Activated CD8-positive, alpha-beta memory T cell treated with anti-CD3 and anti-CD28 coated beads for 1 hour (primary cell): Measurements from ENCODE around the gene MAN2A1.
"Not testable (repeated sequence)": the region's sequence is repeated elsewhere in the genome, so short reads cannot be mapped to it uniquely, and the experiment has no call there.

Experiments used
- DNase-seq, 2 donors: peaks; one replicate each; pipeline ENCODE4 v3.0.0-alpha.2; 2020; ENCODE audit warnings: low read depth in 1 of 2; ENCODE audit errors: extremely low read depth in 1 of 2

Gene MAN2A1

GRCh38 chr5:109812698-109813097 is 123.0 kb downstream of the MAN2A1 start:
- no peak for DNase-seq

GRCh38 chr5:109816732-109817131 is 127.0 kb downstream of the MAN2A1 start:
- no peak for DNase-seq

DNA sequence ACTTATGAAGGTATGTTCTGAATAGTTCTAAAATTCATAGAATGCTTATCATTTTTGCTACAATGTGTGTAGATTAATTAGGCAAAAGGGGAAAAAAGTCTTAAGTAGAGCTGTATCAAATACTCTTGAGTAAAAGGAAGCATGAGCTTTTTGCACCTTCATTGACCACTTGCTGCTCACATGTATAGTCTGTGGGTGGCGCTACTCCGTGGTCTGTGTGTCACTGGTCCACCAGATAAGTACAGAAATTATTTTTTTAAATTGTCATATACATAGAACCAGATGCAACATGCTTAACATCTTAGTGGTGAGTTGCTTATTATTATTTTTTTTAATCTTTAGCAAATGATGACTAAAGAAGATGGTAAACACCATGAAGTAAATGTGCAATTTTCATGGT is 130.2 kb downstream of the MAN2A1 start:
- DNase-seq = no peak

DNA sequence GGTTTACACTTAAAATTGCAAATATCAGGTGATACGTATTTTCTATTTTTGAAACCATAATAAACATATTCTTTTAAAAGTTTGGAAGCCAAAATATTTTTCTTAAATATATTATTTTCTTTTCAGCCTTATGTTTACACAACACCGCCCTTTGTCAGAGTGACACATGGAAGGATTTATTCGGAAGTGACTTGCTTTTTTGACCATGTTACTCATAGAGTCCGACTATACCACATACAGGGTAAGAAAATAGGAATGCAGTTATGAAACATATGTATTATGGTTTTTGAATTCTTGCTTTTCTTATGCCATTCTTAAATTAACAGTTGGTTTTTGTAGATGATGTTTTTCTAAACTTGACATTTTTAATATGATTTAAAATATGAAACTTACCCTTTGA is 133.9 kb downstream of the MAN2A1 start:
- DNase-seq = no peak

DNA sequence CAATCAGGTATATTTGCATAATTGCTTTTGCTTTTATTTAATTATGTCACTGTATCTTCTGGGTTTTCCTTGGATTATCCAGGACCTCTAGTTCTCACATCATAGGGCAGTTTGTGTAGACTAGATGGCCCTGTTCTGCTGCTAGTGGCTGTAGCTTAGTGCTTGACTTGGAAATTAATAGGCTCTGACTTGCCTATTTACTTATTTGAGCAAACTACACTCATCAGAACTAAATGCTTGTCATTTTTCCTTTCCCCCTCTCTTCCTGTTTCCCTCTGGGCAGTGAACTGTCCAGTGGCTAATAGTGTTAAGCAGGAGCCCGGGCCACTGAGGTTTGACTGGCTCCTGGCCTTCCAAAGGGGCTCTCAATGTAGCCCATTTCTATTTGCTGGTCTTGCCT is 135.7 kb downstream of the MAN2A1 start:
- no peak for DNase-seq

DNA sequence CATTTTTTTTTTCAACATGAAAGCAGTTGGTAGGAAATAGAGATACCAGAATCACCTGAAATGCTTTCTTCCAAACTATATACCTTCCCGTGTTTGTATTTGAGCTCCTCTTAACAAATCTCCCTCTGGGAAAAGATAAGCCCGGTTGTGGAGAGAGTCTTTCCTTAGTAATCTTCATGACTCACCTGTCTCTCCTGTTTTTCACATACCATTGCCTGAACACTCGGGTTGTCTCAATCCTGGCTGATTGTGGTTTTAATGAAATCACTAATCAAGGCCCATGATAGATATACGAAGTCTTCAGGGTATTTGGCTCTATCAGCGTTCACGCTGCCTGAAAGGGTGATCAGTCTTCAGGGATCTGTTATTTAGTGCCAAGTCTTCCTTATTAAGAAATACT is 136.7 kb downstream of the MAN2A1 start:
- DNase-seq = no peak

- DNase-seq = no peak
Observed at GRCh38 chr5:109829331-109829730, 139.6 kb downstream of the MAN2A1 start.

GRCh38 chr5:109830955-109831502 is 141.3 kb downstream of the MAN2A1 start:
- no peak for DNase-seq

DNA sequence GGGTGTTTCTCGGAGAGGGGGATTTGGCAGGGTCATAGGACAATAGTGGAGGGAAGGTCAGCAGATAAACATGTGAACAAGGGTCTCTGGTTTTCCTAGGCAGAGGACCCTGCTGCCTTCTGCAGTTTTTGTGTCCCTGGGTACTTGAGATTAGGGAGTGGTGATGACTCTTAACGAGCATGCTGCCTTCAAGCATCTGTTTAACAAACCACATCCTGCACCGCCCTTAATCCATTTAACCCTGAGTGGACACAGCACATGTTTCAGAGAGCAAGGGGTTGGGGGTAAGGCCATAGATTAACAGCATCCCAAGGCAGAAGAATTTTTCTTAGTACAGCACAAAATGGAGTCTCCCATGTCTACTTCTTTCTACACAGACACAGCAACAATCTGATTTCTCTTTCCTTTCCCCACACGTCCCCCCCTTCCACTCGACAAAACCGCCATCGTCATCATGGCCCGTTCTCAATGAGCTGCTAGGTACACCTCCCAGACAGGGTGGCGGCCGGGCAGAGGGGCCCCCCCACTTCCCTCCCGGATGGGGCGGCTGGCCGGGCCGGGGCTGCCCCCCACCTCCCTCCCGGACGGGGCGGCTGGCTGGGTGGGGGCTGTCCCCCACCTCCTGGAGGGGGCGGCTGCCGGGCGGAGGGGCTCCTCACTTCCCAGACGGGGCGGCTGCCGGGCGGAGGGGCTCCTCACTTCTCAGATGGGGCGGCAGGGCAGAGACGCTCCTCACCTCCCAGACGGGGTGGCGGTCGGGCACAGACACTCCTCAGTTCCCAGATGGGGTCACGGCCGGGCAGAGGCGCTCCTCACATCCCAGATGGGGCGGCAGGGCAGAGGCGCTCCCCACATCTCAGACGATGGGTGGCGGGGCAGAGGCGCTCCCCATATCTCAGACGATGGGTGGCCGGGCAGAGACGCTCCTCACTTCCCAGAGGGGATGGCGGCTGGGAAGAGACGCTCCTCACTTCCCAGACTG is 142.8 kb downstream of the MAN2A1 start:
- not testable (repeated sequence) for DNase-seq

- no peak for DNase-seq
Observed at GRCh38 chr5:109833946-109834345, 144.2 kb downstream of the MAN2A1 start.

DNA sequence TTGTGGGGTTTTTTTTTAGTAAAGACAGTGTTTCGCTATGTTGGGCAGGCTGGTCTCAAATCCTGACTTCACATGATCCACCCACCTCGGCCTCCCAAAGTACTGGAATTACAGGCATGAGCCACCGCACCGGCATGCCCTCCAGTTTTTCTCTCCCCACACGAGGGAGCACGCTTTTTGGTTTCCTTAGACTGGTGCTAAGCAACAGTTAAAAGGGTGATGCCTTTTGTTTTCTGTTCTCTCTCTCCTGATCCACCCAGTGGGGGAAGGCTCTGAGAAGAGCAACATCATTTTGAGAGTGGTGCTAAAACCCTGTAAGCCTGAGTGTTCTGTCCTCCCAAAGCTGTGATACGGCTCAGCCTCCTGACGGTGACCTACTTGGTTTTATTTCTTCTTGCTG is 146.6 kb downstream of the MAN2A1 start:
- no peak for DNase-seq

GRCh38 chr5:109837231-109837861 is 147.6 kb downstream of the MAN2A1 start:
- no peak for DNase-seq

GRCh38 chr5:109838157-109838556 is 148.4 kb downstream of the MAN2A1 start:
- DNase-seq = no peak

GRCh38 chr5:109844148-109844547 is 154.4 kb downstream of the MAN2A1 start:
- DNase-seq = no peak

DNA sequence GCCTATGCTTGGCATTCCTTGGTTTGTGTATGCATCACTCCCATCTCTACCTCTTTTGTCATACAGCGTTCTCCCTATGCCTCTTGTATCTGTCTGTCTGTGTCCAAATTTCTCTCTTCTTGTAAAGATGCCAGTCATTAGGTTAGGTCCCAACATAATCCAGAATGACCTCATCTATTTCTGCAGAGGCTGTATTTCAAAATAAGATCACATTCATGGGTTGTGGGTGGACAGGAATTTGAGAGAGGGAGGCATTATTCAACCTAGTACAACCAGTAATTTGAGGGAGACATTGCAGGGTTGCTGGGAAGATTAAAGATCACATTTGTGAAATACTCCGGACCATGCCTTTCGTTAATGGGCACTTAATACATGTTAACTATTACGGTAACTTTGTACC is 155.0 kb downstream of the MAN2A1 start:
- no peak for DNase-seq

GRCh38 chr5:109848130-109848529 is 158.4 kb downstream of the MAN2A1 start:
- DNase-seq = no peak

DNA sequence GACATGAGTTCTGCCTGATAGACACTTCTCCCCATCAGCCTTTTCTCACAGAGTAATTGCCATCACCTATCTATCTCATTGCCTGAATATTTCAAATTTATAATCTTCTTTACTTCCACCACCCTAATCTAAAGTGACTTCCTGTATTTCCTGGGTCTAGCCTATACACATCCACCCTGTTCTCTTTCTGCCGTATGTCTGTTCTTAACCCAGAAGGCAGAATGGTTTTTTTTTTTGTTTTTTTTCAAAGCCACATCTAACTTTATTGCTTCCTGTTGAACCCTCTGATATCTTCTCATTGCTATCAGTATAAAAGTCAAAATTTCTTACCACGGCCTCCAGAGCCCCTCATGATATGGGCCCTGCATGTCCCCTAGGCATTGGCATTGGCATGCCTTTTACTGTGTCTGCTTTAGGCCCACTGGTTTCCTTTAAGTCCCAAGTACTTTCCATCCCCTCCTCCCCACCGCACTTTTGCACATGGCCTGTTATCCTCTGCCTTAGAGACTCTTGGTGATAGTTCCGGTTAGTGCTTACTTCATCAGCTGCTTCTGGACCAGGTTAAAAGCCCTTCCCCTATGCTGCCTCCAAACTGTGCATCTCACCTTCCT is 159.9 kb downstream of the MAN2A1 start:
- DNase-seq = no peak

- DNase-seq = no peak
Observed at GRCh38 chr5:109852371-109853155, 162.8 kb downstream of the MAN2A1 start.

- no peak for DNase-seq
Observed at GRCh38 chr5:109853377-109853776, 163.7 kb downstream of the MAN2A1 start.

GRCh38 chr5:109855056-109855455 is 165.3 kb downstream of the MAN2A1 start:
- no peak for DNase-seq
